Measurements from ENCODE around the gene ELOVL5.

- TF ChIP-seq, protein P1, sequence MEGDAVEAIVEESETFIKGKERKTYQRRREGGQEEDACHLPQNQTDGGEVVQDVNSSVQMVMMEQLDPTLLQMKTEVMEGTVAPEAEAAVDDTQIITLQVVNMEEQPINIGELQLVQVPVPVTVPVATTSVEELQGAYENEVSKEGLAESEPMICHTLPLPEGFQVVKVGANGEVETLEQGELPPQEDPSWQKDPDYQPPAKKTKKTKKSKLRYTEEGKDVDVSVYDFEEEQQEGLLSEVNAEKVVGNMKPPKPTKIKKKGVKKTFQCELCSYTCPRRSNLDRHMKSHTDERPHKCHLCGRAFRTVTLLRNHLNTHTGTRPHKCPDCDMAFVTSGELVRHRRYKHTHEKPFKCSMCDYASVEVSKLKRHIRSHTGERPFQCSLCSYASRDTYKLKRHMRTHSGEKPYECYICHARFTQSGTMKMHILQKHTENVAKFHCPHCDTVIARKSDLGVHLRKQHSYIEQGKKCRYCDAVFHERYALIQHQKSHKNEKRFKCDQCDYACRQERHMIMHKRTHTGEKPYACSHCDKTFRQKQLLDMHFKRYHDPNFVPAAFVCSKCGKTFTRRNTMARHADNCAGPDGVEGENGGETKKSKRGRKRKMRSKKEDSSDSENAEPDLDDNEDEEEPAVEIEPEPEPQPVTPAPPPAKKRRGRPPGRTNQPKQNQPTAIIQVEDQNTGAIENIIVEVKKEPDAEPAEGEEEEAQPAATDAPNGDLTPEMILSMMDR (IDR thresholded peaks at IDR 0.05; ENCODE audit: low read depth, low read length, missing input control), result no peak
- TF ChIP-seq JUND (IDR thresholded peaks at IDR 0.05), result peak in 1 of 2 donors; percentile 38
- TF ChIP-seq, protein P2, sequence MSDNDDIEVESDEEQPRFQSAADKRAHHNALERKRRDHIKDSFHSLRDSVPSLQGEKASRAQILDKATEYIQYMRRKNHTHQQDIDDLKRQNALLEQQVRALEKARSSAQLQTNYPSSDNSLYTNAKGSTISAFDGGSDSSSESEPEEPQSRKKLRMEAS (IDR thresholded peaks at IDR 0.05), result peak; percentile 67
- peak; percentile 69 to 84 for TF ChIP-seq HNF4A (conservative IDR thresholded peaks at IDR 0.05)
- TF ChIP-seq REST (IDR thresholded peaks at IDR 0.05), result no peak
- TF ChIP-seq EGR1 (IDR thresholded peaks at IDR 0.05; ENCODE audit: low read depth in 2 of 2), result no peak
- peak; percentile 42 for TF ChIP-seq YY1 (IDR thresholded peaks at IDR 0.05)
- no peak for TF ChIP-seq ATF3 (IDR thresholded peaks at IDR 0.05)
- peak; percentile 64 for TF ChIP-seq SP1 (IDR thresholded peaks at IDR 0.05)
- TF ChIP-seq HNF4G (IDR thresholded peaks at IDR 0.05), result no peak
Observed at GRCh38 chr6:53301801-53302537, 46.8 kb downstream of the ELOVL5 start.
